HCT116 (cell line): ENCODE data around the gene PSG5. TPM values are rescaled to one million over a fixed set of nuclear protein-coding genes. Genes with fewer than 3 reads are reported as not detected.
"Not testable (repeated sequence)": the region's sequence is repeated elsewhere in the genome, so short reads cannot be mapped to it uniquely, and the experiment has no call there.

Experiments
- ATAC-seq: fragments of 200-7000 bp; cut with Tn5 transposase; 2 replicates; pipeline ENCODE4 v1.9.1; 2020; ENCODE audit warnings: mild to moderate bottlenecking, moderate library complexity
- BruUV-seq: library from RNA; stranded (reverse); fragments of 400-500 nt; replicated peaks from 2 replicates; lab custom pipeline; 2021; lab: Mats Ljungman, UMichigan
- CTCF ChIA-PET: fragments of 300-600 bp; sonication (Branson Sonifier 250); formaldehyde crosslinking; loops from one replicate; lab custom pipeline; 2021; ENCODE audit warnings: antibody characterized with exemption; lab: Charles Lee
- POLR2A ChIA-PET: fragments of 300-600, 350-600 bp; sonication (Branson Sonifier 250); formaldehyde crosslinking; loops from one replicate; lab custom pipeline; 2021; ENCODE audit warnings: antibody characterized with exemption; lab: Charles Lee
- RAD21 ChIA-PET, 2 experiments: fragments of 300-600 bp; sonication (Branson Sonifier 250); formaldehyde crosslinking; loops; one replicate each; lab custom pipeline; 2023; ENCODE audit warnings: low total read pairs in 2 of 2; ENCODE audit not compliant: uncharacterized antibody in 2 of 2, unreplicated experiment in 2 of 2, low non-redundant PET in 1 of 2; lab: Charles Lee
- DNase-seq: peaks from one replicate; pipeline ENCODE4 v3.0.0-alpha.2; 2010; ENCODE audit warnings: low read depth, low spot score
- H2AFZ ChIP-seq: fragments of 200-600 bp; shearing (Covaris generic), sonication (generic); 2 replicates; pipeline ENCODE4 v1.6.1; 2017; ENCODE audit warnings: low read depth, mixed run types, mixed read lengths, antibody characterized with exemption, low read length; ENCODE audit not compliant: poor library complexity, severe bottlenecking
- H3K27ac ChIP-seq: 2 replicates; pipeline ENCODE4 v1.5.1; 2012; ENCODE audit warnings: low read depth, low read length
- H3K27me3 ChIP-seq: fragments of 200-600 bp; sonication (generic); 2 replicates; pipeline ENCODE4 v1.6.1; 2016; ENCODE audit warnings: mixed run types, low read length, mixed read lengths; ENCODE audit not compliant: insufficient read depth
- H3K36me3 ChIP-seq, 2 experiments: fragments of 200-500 bp in 1 of 2; fragments of 200-600 bp in 1 of 2; sonication (Bioruptor generic) in 1 of 2; sonication (generic) in 1 of 2; 2 replicates each; pipeline versions ENCODE4 v1.5.1 to v1.6.1; 2014 to 2016; ENCODE audit warnings: low read length in 2 of 2, inconsistent platforms in 1 of 2, mixed read lengths in 1 of 2, mixed run types in 1 of 2; ENCODE audit not compliant: insufficient read depth in 2 of 2, control insufficient read depth in 1 of 2
- H3K4me1 ChIP-seq, 2 experiments: fragments of 200-600 bp in 1 of 2; sonication (generic) in 1 of 2; 2 replicates each; pipeline versions ENCODE4 v1.5.1 to v1.6.1; 2012 to 2017; ENCODE audit warnings: low read length in 2 of 2, inconsistent platforms in 1 of 2, mild to moderate bottlenecking in 1 of 2, mixed read lengths in 1 of 2, mixed run types in 1 of 2, moderate library complexity in 1 of 2; ENCODE audit not compliant: insufficient read depth in 2 of 2, control insufficient read depth in 1 of 2
- H3K4me2 ChIP-seq: fragments of 200-600 bp; sonication (generic); 2 replicates; pipeline ENCODE4 v1.6.1; 2017; ENCODE audit warnings: mixed run types, low read length, mixed read lengths
- H3K4me3 ChIP-seq, 2 experiments: fragments of 200-600 bp in 1 of 2; sonication (generic) in 1 of 2; replicated peaks in 1 of 2; 2 replicates each; pipeline ENCODE4 v1.5.1; 2011 to 2016; ENCODE audit warnings: low read length in 2 of 2, control low read depth in 1 of 2, low read depth in 1 of 2, mild to moderate bottlenecking in 1 of 2, mixed read lengths in 1 of 2, mixed run types in 1 of 2
- H3K79me2 ChIP-seq: fragments of 200-600 bp; sonication (generic); 2 replicates; pipeline ENCODE4 v1.6.1; 2017; ENCODE audit warnings: mild to moderate bottlenecking, mixed run types, low read length, moderate library complexity, mixed read lengths; ENCODE audit not compliant: insufficient read depth
- H3K9ac ChIP-seq: fragments of 200-600 bp; sonication (generic); 2 replicates; pipeline ENCODE4 v1.6.1; 2016; ENCODE audit warnings: low read length, mixed read lengths
- H3K9me2 ChIP-seq: fragments of 200-600 bp; sonication (generic), shearing (Covaris generic); 2 replicates; pipeline ENCODE4 v1.6.1; 2017; ENCODE audit warnings: mixed run types, mild to moderate bottlenecking, moderate library complexity; ENCODE audit not compliant: insufficient read depth
- H3K9me3 ChIP-seq, 2 experiments: fragments of 200-500 bp in 1 of 2; fragments of 200-600 bp in 1 of 2; sonication (Bioruptor generic) in 1 of 2; sonication (generic) in 1 of 2; 2 replicates each; pipeline ENCODE4 v1.6.1; 2014 to 2017; ENCODE audit warnings: low read length in 2 of 2, mixed read lengths in 2 of 2, inconsistent platforms in 1 of 2, low read depth in 1 of 2, mild to moderate bottlenecking in 1 of 2, mixed run types in 1 of 2, moderate library complexity in 1 of 2; ENCODE audit not compliant: control insufficient read depth in 1 of 2, insufficient read depth in 1 of 2
- H4K20me1 ChIP-seq: fragments of 200-600 bp; sonication (generic), shearing (Covaris generic); 2 replicates; pipeline ENCODE4 v1.6.1; 2017; ENCODE audit warnings: mixed run types, mild to moderate bottlenecking, moderate library complexity; ENCODE audit not compliant: insufficient read depth
- RAD21 ChIP-seq: IDR thresholded peaks from 2 replicates; pipeline ENCODE4 v1.6.1; 2012; ENCODE audit warnings: low read depth, mild to moderate bottlenecking
- intact Hi-C: fragments of 100-400 bp; cut with micrococcal nuclease; formaldehyde crosslinking; loops from 2 replicates; pipeline ENCODE4 v1.10.0; 2022
- total RNA-seq: library from RNA; stranded (reverse); gene quantifications from one replicate; pipeline ENCODE4 v1.2.1, GENCODE V29; 2021; ENCODE audit not compliant: unreplicated experiment
- TF ChIP-seq, protein P1 (sequence below), 3 experiments: fragments of 200-600 bp in 1 of 3; sonication (generic) in 1 of 3; IDR thresholded peaks in 2 of 3; conservative IDR thresholded peaks in 1 of 3; 2 replicates each; pipeline ENCODE4 v1.5.1; 2012 to 2017; ENCODE audit warnings: low read depth in 2 of 3, low read length in 2 of 3, antibody characterized with exemption in 1 of 3, borderline replicate concordance in 1 of 3, control low read depth in 1 of 3, mild to moderate bottlenecking in 1 of 3, mixed read lengths in 1 of 3, mixed run types in 1 of 3, moderate library complexity in 1 of 3; ENCODE audit not compliant: insufficient read depth in 1 of 3

PSG5 gene
- total RNA-seq, 1 experiment from 2014 or later: not detected

DNA sequence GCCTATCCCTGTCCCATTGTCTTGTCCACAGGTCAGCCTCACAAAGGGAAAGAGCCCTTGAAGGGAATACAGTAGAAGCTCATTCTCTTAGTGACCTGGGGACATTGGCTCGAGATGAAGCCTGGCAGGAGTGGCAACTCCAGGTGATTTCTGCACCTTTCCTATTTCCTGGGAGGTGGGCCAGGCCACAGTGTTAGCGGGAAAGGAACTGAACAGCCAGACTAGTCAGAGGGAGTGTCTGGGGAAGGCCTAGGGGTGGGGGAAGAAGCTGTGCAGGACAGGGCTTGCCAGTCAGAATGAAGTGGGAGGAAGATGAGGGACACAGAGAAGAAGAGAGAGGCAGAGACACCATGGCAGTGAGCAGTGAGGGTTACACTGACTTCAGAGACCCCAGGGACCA, 15.6 kb upstream of the PSG5 start:
- intact Hi-C loops, BruUV-seq, H3K9ac ChIP-seq, H3K79me2 ChIP-seq, H3K36me3 ChIP-seq, H3K27me3 ChIP-seq, CTCF ChIA-PET, RAD21 ChIA-PET, H4K20me1 ChIP-seq, POLR2A ChIA-PET, ATAC-seq, H3K9me3 ChIP-seq, H2AFZ ChIP-seq, H3K27ac ChIP-seq, H3K4me3 ChIP-seq, DNase-seq, H3K9me2 ChIP-seq: not testable (repeated sequence)
- Histone ChIP-seq H3K4me2 (peak overlapping the region; percentile 45; the same call in 1 of the 2 replicates), H3K4me1 (peaks cover 10 to 15% of the 10 kb centered on the region in 2 experiments)

DNA sequence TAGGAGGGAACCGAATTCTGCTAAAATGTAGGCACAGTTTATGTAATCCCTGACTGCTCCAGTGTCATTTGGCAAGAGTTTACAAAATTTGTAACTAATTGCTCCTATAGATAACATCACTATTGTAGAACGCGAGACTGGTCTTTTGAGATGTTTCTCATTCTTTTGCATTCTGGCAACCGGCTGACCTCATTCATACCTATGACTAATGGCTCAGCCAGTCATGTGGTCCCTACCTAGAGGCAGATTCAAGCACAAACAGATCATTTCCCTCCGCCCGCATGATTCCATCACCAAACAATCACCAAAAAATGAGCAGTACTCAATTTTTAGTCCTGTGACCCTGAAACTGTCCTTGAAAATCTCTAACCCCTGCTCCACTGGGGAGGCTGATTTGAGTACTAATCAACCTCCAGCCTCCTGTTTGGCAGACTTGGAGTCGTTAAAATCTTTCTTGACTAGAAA, 15.0 kb upstream of the PSG5 start:
- peak overlapping the region; percentile 45 for H3K4me2 ChIP-seq
- H4K20me1 ChIP-seq, ATAC-seq, H3K9ac ChIP-seq, H3K4me3 ChIP-seq, H3K9me2 ChIP-seq, BruUV-seq, H3K27ac ChIP-seq, H3K79me2 ChIP-seq, H3K27me3 ChIP-seq, H3K36me3 ChIP-seq, CTCF ChIA-PET, intact Hi-C loops, DNase-seq, POLR2A ChIA-PET, H3K9me3 ChIP-seq, RAD21 ChIA-PET: not testable (repeated sequence)
- peaks cover 10 to 15% of the 10 kb centered on the region in 2 experiments for H3K4me1 ChIP-seq
- peak overlapping the region; percentile 61 for H2AFZ ChIP-seq

DNA sequence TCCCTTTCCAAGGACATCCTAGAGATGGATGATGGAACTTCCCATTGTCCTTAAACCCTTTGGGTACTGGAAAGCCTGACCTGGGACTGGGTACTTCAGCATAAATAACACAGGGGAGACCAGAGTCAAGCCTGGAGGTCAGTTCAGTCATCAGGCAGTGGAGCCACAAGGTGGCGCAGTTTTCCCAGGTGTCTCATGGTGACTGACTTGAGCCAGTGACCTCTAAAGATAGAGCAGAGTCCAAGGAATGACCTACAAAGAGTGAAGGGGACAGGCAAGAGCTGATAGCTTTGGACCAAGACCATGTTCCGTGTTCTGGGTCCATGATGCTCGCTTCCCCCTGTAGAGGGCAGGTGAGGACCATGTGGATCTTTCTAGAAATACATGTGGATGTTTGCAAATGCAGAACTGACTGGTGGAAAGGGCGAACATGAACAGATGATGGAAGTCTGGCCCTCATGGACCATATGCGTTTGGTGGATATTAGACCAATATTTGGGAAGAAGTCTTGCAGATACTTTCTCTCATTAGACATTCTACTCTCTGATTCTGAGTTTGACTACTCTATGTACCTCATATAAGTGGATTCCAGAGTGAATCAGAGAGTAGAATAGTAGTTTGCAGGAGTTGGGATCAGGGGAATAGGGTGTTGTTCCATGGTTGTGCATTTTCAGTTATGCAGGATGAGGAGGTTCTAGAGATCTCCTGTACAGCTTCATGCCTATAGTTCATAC, 12.5 kb upstream of the PSG5 start:
- BruUV-seq, H3K4me3 ChIP-seq, H4K20me1 ChIP-seq, H3K9me2 ChIP-seq, H3K9ac ChIP-seq, H3K27ac ChIP-seq, POLR2A ChIA-PET, ATAC-seq, intact Hi-C loops, H3K36me3 ChIP-seq, DNase-seq, H3K79me2 ChIP-seq, CTCF ChIA-PET, H3K9me3 ChIP-seq, H3K4me2 ChIP-seq, H3K27me3 ChIP-seq, RAD21 ChIA-PET, H2AFZ ChIP-seq: not testable (repeated sequence)
- H3K4me1 ChIP-seq: peaks cover 10 to 15% of the 10 kb centered on the region in 2 experiments
- TF ChIP-seq, protein P1, sequence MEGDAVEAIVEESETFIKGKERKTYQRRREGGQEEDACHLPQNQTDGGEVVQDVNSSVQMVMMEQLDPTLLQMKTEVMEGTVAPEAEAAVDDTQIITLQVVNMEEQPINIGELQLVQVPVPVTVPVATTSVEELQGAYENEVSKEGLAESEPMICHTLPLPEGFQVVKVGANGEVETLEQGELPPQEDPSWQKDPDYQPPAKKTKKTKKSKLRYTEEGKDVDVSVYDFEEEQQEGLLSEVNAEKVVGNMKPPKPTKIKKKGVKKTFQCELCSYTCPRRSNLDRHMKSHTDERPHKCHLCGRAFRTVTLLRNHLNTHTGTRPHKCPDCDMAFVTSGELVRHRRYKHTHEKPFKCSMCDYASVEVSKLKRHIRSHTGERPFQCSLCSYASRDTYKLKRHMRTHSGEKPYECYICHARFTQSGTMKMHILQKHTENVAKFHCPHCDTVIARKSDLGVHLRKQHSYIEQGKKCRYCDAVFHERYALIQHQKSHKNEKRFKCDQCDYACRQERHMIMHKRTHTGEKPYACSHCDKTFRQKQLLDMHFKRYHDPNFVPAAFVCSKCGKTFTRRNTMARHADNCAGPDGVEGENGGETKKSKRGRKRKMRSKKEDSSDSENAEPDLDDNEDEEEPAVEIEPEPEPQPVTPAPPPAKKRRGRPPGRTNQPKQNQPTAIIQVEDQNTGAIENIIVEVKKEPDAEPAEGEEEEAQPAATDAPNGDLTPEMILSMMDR (IDR thresholded peaks at IDR 0.05 in 2 of 3, conservative IDR thresholded peaks at IDR 0.05 in 1 of 3; ENCODE audit: borderline replicate concordance in 1 of 3, insufficient read depth in 1 of 3, low read depth in 2 of 3, low read length in 2 of 3): peak; percentile 19 to 50 (median 47); a peak in 5 of 6 replicates
- TF ChIP-seq RAD21: peak; percentile 34; the same call in 1 of the 2 replicates
